ENCODE results near the gene DPP7. TPM values are rescaled to one million over a fixed set of nuclear protein-coding genes. Genes with fewer than 3 reads are reported as not detected.

DPP7 gene
- total RNA-seq, 2 experiments from 2014 or later: 323 to 333 TPM

DNA sequence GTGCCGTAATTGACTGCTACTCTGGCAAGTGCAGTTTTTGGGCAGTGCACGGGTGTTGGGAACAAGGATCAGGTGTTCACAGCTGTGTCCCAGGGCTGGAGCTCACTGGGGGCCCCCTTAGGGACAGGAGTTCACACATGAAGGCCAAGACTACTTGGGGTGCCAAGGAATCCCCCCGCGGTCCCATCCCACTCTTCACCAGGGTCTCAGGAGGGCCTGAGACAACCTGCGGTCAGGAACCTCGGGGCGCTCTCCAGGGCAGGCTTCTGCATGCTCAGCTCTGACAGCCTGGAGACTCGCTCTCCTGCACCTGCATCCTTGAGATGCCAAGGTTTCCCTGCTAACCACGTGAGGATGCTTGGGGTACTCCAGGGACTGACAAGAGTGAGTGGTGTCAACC lies 30.0 kb downstream of the DPP7 start:
- ChIA-PET POLR2A (interaction anchor here (0.6 to 2.7 kb wide), 3 partner anchors 10 to 540 kb away, joined by 3 to 28 read pairs (median 5); partner anchors contain the start of gene SAPCD2), CTCF (interaction anchor here (0.6 to 8.4 kb wide), 5 partner anchors 11 to 202 kb away, joined by 3 to 72 read pairs (median 4); partner anchors contain the start of gene SAPCD2)

- ChIA-PET POLR2A (no interaction called here), CTCF (interaction anchor here (8.4 kb wide), 1 partner anchor 16 kb away, joined by 72 read pairs; the partner anchor contains the start of gene SAPCD2)
Measured at GRCh38 chr9:137083394-137084004, 31.0 kb downstream of the DPP7 start.

DNA sequence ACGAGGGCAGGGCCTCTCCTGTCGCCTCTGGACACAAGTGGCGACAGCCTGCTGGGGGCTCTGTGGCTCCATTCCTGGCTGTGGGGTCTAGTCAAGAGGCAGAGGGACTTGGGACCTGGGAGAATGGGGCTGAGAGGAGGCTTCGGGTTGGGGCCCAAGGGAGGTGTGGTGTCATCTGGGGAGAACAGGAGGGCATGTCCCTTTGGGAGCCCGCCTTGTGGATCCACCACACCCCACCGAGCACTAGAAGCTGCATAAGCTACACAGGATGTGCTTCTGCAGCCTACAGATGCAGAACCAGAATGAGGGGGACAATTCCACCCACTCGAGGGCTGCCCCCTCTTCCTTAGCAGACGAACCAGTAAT lies 31.6 kb downstream of the DPP7 start:
- CTCF ChIA-PET: interaction anchor here (8.4 kb wide), 1 partner anchor 15 kb away, joined by 72 read pairs; the partner anchor contains the start of gene SAPCD2
- POLR2A ChIA-PET: no interaction called here

DNA sequence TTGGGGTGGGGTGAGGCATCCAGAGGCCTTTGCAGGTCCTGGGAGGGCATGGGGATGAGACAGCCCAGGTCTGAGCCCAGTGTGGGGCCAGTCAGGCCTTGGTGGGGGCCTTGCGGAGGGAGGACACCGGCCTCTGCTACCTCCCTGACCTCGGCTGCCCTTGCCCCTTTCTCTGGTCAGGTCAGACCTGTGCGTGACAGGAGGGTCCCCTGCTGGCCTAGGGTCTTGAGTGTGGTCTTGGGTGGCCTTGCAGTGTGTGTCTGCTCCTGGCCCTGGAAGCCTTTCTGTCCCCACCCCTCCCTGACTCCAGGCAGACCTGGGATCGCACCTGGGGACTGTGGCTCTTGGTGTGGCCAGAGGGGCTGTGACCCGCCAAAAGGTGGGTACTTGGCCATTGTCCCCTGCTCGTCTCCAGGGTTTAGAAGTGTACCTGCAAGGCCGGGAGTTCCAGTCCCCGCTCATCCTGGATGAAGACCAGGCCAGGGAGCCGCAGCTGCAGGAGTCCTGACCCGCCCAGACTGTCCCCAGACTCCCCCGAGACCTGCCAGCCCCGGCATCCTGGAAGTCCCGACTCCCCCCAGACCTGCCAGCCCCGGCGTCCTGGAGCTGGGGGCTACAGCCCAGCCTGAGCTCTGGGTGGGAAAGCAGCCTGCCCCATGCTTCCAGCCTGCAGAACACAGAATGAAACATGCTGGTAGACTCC lies 32.2 kb downstream of the DPP7 start:
- POLR2A ChIA-PET: interaction anchor here (1.0 kb wide), 1 partner anchor 12 kb away, joined by 4 read pairs; the partner anchor contains the start of gene SAPCD2
- CTCF ChIA-PET: interaction anchor here (8.4 kb wide), 1 partner anchor 15 kb away, joined by 72 read pairs; the partner anchor contains the start of gene SAPCD2

- ChIA-PET CTCF (interaction anchor here (1.0 kb wide), 1 partner anchor 12 kb away, joined by 3 read pairs; no protein-coding TSS in a partner anchor), POLR2A (no interaction called here)
Measured at GRCh38 chr9:137080260-137081122, 34.0 kb downstream of the DPP7 start.

DNA sequence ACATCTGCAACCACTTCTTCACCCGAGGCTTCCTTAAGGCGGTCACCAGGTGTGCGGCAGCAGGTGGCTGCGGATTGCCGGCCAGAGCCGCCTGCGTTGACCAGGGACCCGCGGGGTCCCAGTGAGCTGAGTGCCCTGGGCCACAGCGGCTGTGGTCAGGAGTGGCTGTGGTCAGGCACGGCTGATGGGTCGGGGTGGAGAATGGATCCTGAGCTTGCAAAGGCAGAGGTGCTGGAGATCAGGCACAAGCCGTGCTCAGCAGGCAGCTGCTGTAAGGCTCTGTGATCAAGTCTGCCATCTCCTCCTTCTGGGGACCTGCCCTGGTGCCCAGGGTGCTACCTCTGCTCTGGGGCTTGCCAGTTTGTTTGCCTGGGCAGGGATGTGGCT lies 35.1 kb downstream of the DPP7 start:
- ChIA-PET POLR2A (no interaction called here), CTCF (interaction anchor here (1.0 kb wide), 1 partner anchor 11 kb away, joined by 3 read pairs; no protein-coding TSS in a partner anchor)

DNA sequence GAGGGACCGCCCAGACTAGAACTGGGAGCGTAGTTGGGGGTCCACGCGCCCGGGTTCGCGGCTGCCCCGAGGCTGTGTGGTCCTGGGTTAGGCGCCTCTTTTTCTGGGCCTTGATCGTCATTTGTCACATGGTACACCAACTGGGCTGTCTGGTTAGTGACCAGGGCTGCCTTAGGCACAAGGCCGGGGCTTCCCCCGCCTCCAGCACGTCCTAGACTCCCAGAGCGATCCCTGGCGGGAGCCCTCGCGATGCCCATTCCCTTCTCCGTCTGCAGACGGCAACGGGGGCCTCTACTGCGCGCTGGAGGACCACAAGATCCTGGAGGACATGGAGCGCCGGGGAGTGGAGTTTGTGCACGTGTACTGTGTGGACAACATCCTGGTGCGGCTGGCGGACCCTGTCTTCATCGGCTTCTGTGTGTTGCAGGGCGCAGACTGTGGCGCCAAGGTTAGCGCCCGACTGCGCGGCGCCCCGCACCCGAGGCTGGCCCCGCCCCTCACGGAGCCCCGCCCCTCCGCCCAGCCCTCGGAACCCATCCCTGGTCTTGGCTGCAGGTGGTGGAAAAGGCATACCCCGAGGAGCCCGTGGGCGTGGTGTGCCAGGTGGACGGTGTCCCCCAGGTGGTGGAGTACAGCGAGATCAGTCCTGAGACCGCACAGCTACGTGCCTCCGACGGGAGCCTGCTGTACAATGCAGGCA lies 35.7 kb downstream of the DPP7 start:
- CTCF ChIA-PET: interaction anchor here (4.2 kb wide), 1 partner anchor 12 kb away, joined by 23 read pairs; no protein-coding TSS in a partner anchor
- POLR2A ChIA-PET: no interaction called here

DNA sequence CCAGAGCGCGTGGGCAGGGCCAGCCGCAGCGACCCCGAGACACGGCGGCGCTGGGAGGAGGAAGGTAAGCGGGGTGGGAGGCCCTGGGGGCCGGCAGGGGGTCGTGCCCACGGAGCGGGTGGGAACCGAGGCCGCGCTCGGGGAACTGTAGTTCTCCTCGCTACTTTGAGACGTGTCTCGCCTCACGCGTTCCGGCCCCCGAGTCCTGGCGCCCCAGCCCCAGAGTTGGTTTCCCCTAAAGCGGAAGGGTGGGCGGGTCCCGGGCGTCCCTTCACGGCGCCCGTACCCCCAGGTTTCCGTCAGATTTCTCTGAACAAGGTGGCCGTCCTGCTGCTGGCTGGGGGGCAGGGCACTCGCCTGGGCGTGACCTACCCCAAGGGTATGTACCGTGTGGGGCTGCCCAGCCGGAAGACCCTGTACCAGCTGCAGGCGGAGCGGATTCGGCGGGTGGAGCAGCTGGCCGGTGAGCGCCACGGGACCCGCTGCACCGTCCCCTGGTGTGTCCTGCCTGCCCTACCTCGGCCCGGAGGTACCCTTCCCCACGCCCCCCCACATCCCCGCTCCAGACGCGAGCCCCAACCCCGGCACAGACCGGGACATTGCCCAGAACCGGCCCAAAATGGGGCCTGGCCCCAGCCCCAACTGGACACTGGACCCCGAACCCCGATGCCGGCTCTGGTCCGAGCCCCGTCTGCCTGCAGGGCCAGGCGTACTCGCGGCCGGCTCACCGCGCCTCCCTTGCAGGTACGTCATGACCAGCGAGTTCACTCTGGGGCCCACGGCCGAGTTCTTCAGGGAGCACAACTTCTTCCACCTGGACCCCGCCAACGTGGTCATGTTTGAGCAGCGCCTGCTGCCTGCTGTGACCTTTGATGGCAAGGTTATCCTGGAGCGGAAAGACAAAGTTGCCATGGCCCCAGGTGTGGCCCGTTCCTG lies 36.5 kb downstream of the DPP7 start:
- ChIA-PET POLR2A (interaction anchor here (1.1 kb wide), 1 partner anchor 9 kb away, joined by 3 read pairs; the partner anchor contains the start of gene MAN1B1), CTCF (interaction anchor here (1.2 to 4.2 kb wide), 3 partner anchors 11 to 43 kb away, joined by 3 to 23 read pairs (median 5); no protein-coding TSS in a partner anchor)

DNA sequence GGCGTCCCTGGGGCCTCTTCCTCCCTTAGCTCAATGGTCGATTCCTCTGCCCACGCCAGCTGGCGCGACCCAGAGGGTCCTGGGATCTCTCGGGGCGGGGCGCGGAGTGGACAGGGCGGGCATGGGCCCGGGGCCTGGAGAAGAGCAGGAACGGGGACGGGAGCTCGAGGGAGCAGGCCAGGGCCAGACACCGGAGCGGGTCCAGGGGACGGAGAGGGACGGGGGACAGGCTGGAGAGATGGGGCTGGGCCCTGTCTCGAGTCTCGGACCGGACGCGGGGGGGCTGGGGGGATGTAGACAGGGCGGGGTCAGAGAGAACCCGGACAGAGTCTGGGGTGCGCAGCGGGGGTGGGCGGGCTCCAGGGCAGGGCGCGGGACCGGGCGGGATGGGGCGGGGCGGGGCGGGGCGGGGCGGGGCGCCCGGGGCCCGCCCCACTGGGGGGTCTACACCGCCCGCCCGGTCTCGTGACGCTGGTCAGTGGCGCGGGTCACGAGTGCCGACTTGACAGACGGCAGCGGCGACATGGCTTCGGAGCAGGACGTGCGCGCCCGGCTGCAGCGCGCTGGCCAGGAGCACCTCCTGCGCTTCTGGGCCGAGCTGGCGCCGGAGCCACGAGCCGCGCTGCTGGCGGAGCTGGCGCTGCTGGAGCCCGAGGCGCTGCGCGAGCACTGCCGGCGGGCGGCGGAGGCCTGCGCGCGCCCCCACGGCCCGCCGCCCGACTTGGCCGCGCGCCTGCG lies 37.4 kb downstream of the DPP7 start, which contains the start of gene UAP1L1:
Gene UAP1L1, plus strand, starts transcription at position 508 of the 738 bp plus-strand sequence. Its CDS starts 16 bp downstream, at position 524.
- ChIA-PET CTCF (interaction anchor here (0.9 to 4.2 kb wide), 5 partner anchors 11 to 48 kb away, joined by 3 to 23 read pairs (median 4); no protein-coding TSS in a partner anchor), POLR2A (interaction anchor here (0.8 to 1.1 kb wide), 2 partner anchors 10 to 165 kb away, joined by 3 read pairs; partner anchors contain the start of gene MAN1B1)

DNA sequence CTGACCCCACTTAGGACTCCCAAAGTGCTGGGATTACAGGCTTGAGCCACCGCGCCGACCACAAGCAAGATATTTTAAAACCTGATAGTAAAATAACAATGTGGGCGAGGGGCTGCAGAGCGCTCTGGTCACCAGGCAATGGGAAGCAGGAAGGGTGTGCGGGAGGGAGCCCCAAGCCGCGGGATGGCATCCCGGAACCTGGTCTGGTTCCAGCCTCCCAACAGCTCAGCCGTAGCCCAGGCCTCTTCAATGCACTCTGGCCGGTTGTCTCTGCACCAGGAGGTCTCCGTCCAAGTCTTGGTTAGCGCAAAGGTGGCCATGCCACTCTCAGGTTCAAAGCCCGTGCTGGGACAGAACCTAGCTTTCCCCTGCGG lies 37.9 kb downstream of the DPP7 start:
- ChIA-PET CTCF (interaction anchor here (0.9 to 4.2 kb wide), 4 partner anchors 10 to 48 kb away, joined by 3 to 23 read pairs (median 4); no protein-coding TSS in a partner anchor), POLR2A (interaction anchor here (0.8 kb wide), 1 partner anchor 166 kb away, joined by 3 read pairs; no protein-coding TSS in a partner anchor)

DNA sequence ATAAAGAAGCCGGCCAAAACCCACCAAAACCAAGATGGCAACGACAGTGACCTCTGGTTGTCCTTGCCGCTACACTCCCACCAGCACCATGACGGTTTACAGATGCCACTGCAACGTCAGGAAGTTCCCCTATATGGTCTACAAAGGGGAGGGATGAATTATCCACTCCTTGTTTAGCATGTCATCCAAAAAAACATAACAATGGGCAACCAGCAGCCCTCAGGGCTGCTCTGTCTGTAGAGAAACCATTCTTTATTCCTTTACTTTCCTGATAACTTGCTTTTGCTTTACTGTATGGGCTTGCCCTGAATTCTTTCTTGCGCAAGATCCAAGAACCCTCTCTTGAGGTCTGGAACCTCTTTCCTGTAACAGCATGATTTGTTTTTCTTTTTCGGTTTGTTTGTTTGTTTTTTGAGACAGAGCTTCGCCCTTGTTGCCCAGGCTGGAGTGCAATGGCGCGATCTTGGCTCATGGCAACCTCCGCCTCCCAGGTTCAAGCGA lies 39.2 kb downstream of the DPP7 start:
- POLR2A ChIA-PET: no interaction called here
- CTCF ChIA-PET: interaction anchor here (0.7 to 4.2 kb wide), 3 partner anchors 9 to 14 kb away, joined by 3 to 23 read pairs (median 3); no protein-coding TSS in a partner anchor

GRCh38 chr9:137074657-137075274 lies 39.8 kb downstream of the DPP7 start:
- POLR2A ChIA-PET: no interaction called here
- CTCF ChIA-PET: interaction anchor here (0.7 to 4.2 kb wide), 5 partner anchors 8 to 35 kb away, joined by 3 to 23 read pairs (median 3); no protein-coding TSS in a partner anchor

- CTCF ChIA-PET: interaction anchor here (0.9 kb wide), 2 partner anchors 27 to 34 kb away, joined by 3 read pairs; no protein-coding TSS in a partner anchor
Measured at GRCh38 chr9:137073992-137074399, 40.5 kb downstream of the DPP7 start.

GRCh38 chr9:137071282-137071681 lies 43.3 kb downstream of the DPP7 start:
- POLR2A ChIA-PET: interaction anchor here (0.5 to 2.9 kb wide), 5 partner anchors 10 to 185 kb away, joined by 3 to 28 read pairs (median 3); partner anchors contain the start of gene MAN1B1
- CTCF ChIA-PET: interaction anchor here (1.1 to 9.6 kb wide), 5 partner anchors 14 to 165 kb away, joined by 3 to 120 read pairs (median 16); partner anchors contain the start of genes MAN1B1 and NPDC1

More at GRCh38 chr9:137073992-137074399, 40.5 kb downstream of the DPP7 start:
- POLR2A ChIA-PET: no interaction called here

DNA sequence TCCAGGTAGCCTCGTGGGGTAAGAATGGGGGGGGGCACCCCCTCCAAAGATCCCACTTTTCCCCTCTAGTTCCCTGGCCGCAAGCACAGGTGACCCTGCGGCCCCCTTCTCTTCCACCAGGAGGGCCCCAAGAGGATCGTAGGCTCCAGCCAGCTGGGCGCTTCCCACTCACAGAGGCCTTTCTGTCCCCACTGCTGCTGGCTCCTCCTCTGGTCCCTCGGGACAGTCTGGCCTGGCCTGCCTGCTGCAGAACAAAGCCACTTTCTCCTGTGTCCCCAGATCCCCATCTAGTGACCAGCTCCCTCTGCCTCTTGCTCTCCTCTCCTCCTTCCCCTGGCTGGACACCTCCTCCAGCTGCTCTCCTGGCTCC lies 43.6 kb downstream of the DPP7 start:
- POLR2A ChIA-PET: interaction anchor here (0.5 to 2.9 kb wide), 7 partner anchors 9 to 185 kb away, joined by 3 to 28 read pairs (median 4); partner anchors contain the start of gene MAN1B1
- CTCF ChIA-PET: interaction anchor here (0.7 to 9.6 kb wide), 8 partner anchors 15 to 169 kb away, joined by 3 to 120 read pairs (median 11); partner anchors contain the start of genes MAN1B1 and NPDC1

All from activated CD8-positive, alpha-beta memory T cell treated with anti-CD3 and anti-CD28 coated beads for 36 hours (primary cell).